Heart left ventricle (tissue), 16 donors: ENCODE data around the gene S100PBP. TPM values are rescaled to one million over a fixed set of nuclear protein-coding genes. Genes with fewer than 3 reads are reported as not detected.

Experiments
- ATAC-seq, 4 donors: fragments of 200-7000 bp; cut with Tn5 transposase; one replicate each; pipeline ENCODE4 v1.9.1; 2020 to 2022; ENCODE audit warnings: moderate library complexity in 4 of 4, mild to moderate bottlenecking in 3 of 4, moderate number of reproducible peaks in 1 of 4
- DNase-seq, 5 donors: peaks; one replicate each; pipeline ENCODE4 v3.0.0-alpha.2; 2020
- H3K27ac ChIP-seq, 12 donors: fragments of 200-600 bp; sonication (generic) in 4 of 12; one replicate each; pipeline versions ENCODE4 v1.5.0 to v1.8.0; 2016 to 2022; ENCODE audit warnings: mild to moderate bottlenecking in 2 of 12
- H3K27me3 ChIP-seq, 9 donors: fragments of 200-600 bp; sonication (generic) in 2 of 9; one replicate each; pipeline versions ENCODE4 v1.5.1 to v1.8.0; 2016 to 2022; ENCODE audit warnings: mild to moderate bottlenecking in 3 of 9
- H3K36me3 ChIP-seq, 9 donors: fragments of 200-600 bp; sonication (generic) in 2 of 9; one replicate each; pipeline versions ENCODE4 v1.5.0 to v1.8.0; 2018 to 2022; ENCODE audit warnings: mild to moderate bottlenecking in 2 of 9
- H3K4me1 ChIP-seq, 12 donors: fragments of 200-600 bp; sonication (generic) in 4 of 12; one replicate each; pipeline versions ENCODE4 v1.5.0 to v1.8.0; 2016 to 2022; ENCODE audit warnings: mild to moderate bottlenecking in 3 of 12
- H3K4me3 ChIP-seq, 12 donors: fragments of 200-600 bp; sonication (generic) in 4 of 12; one replicate each; pipeline versions ENCODE4 v1.5.0 to v1.8.0; 2017 to 2022; ENCODE audit warnings: mild to moderate bottlenecking in 9 of 12, moderate library complexity in 4 of 12
- H3K9me3 ChIP-seq, 12 donors: fragments of 200-600 bp; sonication (generic) in 4 of 12; one replicate each; pipeline versions ENCODE4 v1.5.0 to v1.8.0; 2016 to 2022; ENCODE audit warnings: mild to moderate bottlenecking in 1 of 12
- CTCF ChIP-seq, 12 donors: fragments of 200-600 bp; sonication (generic) in 4 of 12; IDR thresholded peaks; one replicate each; pipeline versions ENCODE4 v1.5.0 to v1.8.0; 2018 to 2022; ENCODE audit warnings: antibody characterized with exemption in 12 of 12, mild to moderate bottlenecking in 5 of 12
- POLR2A ChIP-seq, 2 donors: fragments of 450-650 bp; IDR thresholded peaks; one replicate each; pipeline ENCODE4 v1.6.1; 2017; ENCODE audit warnings: antibody characterized with exemption in 2 of 2, mild to moderate bottlenecking in 2 of 2, moderate library complexity in 2 of 2
- WGBS, 4 donors: extraction: QIAGEN DNeasy Blood & Tissue Kit in 2 of 4; methylation state at CpG; one replicate each; pipeline versions ENCODE4 v1.1.5 to v1.1.7; 2013 to 2018; 5-methylcytosine and 5-hydroxymethylcytosine counted together
- intact Hi-C, 10 donors: fragments of 100-400 bp; cut with DNase I; formaldehyde crosslinking; loops; one replicate each; pipeline versions ENCODE4 v1.11.1 to v1.14.2; 2022
- polyA plus RNA-seq, 2 donors: library from polyadenylated mRNA; stranded (reverse); fragments of 200-250 nt; gene quantifications; one replicate each; pipeline ENCODE4 v1.2.3, GENCODE V29; 2013
- total RNA-seq, 9 donors: library from RNA; depleted of rRNA in 2 of 9; stranded (reverse); fragments of >200 nt in 2 of 9; fragmentation: NEBNext Ultra II Directional in 3 of 9; extraction: Animal tissue kit (Norgen Biotek cat#: 25700) in 3 of 9; gene quantifications; one replicate each; pipeline versions ENCODE4 v1.1.0 to v1.2.4, GENCODE V29; 2016 to 2023
- donor health status: ischemic (EF 13 %, LVEDD 7.1; RV severe dilation, severe dysfunction).
- donor health status: healthy with polysubstance abuse.
- donor health status: DM: no; HTN: yes; CAD: no.
- donor health status: DM: no; HTN: no; CAD: no.
- donor health status: ischemic (EF 25% LVEDD 6.9; RV normal size, moderate dysfunction).
- donor health status: ischemic (EF 25% LVEDD 5.7; RV mildly dilated, moderate dysfunction).
- donor health status: healthy.
- donor health status: DM: yes; HTN: yes; CAD: no.
- donor health status: ischemic (EF 35%, LVEDD 5.7; RV mildly dilated, moderate dysfunction).
- donor health status: nonischemic (EF 11% LVEDD 7.7; RV severe dilation, severe dysfunction).
- donor health status: DM: yes; HTN: yes; CAD: no.
- donor health status: PGD.
- donor health status: ischemic (EF 29% LVEDD 5.4; RV normal size, mild dysfunction).
- donor health status: nonischemic (EF 23%, LVEDD 6.1; RV moderate dilation, normal function).

The S100PBP gene
- total and polyA plus RNA-seq, 11 donors = 5.8 to 21.2 (median 10.7) TPM

- H3K27ac ChIP-seq = no peak overlapping the region
- DNase-seq (no peak), ATAC-seq (no peak)
- peaks cover 0 to 37% (median 20%) of the 10 kb centered on the region in 12 donors for H3K4me1 ChIP-seq
- no peak for TF ChIP-seq CTCF (IDR thresholded peaks at IDR 0.05)
- TF ChIP-seq POLR2A (IDR thresholded peaks at IDR 0.05) = no peak
- no peak overlapping the region for H3K4me3 ChIP-seq
- intact Hi-C loops = loop anchor here in 2 of 10 donors (5.0 to 10.0 kb wide), 2 partner anchors 33 to 156 kb away; partner anchors contain the start of gene SYNC (in 1 of the 2)
- H3K36me3 ChIP-seq = peaks cover 0 to 80% (median 41%) of the 10 kb centered on the region in 9 donors
- no peaks in the 10 kb centered on the region for H3K27me3 ChIP-seq
- no peaks in the 10 kb centered on the region for H3K9me3 ChIP-seq
Observed at GRCh38 chr1:32860566-32860965, 43.1 kb downstream of the S100PBP start.

GRCh38 chr1:32861904-32862695 lies 44.6 kb downstream of the S100PBP start:
- 60 to 72% (median 69%) methylated on average over 3 of the region's 3 CpGs for WGBS, 4 donors
- Histone ChIP-seq H3K9me3 (no peaks in the 10 kb centered on the region), H3K36me3 (peaks cover 0 to 65% (median 25%) of the 10 kb centered on the region in 9 donors), H3K4me1 (peaks cover 0 to 45% (median 25%) of the 10 kb centered on the region in 12 donors), H3K4me3 (no peak overlapping the region), H3K27me3 (no peaks in the 10 kb centered on the region), H3K27ac (peak overlapping the region in 1 of 12 donors; percentile 40)
- ATAC-seq (peak in 1 of 4 donors; percentile 11), DNase-seq (no peak)
- intact Hi-C loops = loop anchor here in 2 of 10 donors (5.0 to 10.0 kb wide), 2 partner anchors 35 to 157 kb away; partner anchors contain the start of gene SYNC (in 1 of the 2)
- TF ChIP-seq CTCF (IDR thresholded peaks at IDR 0.05) (no peak), POLR2A (IDR thresholded peaks at IDR 0.05) (no peak)

DNA sequence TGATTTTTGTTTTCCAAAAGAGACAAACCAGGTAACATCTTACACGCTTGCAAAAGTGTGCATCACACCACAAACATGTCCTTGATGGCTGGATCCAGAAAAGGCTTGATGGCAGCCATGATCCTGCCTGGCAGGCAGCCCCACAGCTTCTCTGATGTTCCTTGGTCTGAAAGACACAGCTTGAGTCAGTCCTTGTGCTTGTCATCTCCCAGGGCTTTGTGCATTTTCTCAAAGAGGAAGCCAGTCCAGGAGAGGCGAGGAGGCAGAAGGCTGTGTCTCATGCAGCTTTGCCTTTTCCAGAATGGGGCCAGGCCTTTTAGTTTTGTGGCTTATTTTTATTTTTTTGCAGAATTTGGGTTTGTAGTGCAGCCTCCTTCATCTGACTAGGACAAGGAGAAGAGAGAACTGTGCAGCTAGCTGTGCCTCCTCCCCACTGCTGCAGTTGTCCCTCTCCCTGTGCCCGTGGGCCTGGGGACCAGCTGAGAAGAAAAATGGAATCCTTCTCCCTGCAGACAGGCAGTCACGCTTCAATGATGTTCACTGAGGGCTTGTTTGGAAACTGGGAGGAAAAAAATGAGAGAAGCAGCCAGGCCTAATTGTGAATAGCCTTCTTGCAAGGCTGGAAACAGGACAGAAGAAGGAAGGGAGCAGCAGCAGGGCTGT lies 45.9 kb downstream of the S100PBP start:
- Histone ChIP-seq H3K36me3 (peaks cover 0 to 52% (median 13%) of the 10 kb centered on the region in 9 donors), H3K27ac (no peak overlapping the region), H3K4me1 (peaks cover 0 to 45% (median 25%) of the 10 kb centered on the region in 12 donors), H3K9me3 (no peaks in the 10 kb centered on the region), H3K27me3 (no peaks in the 10 kb centered on the region), H3K4me3 (no peak overlapping the region)
- ATAC-seq (no peak), DNase-seq (no peak)
- 90 to 97% (median 95%) methylated on average over 4 of the region's 4 CpGs for WGBS, 4 donors
- intact Hi-C loops = loop anchor here in 2 of 10 donors (5.0 to 10.0 kb wide), 2 partner anchors 36 to 159 kb away; partner anchors contain the start of gene SYNC (in 1 of the 2)
- no peak for TF ChIP-seq CTCF (IDR thresholded peaks at IDR 0.05)
- no peak for TF ChIP-seq POLR2A (IDR thresholded peaks at IDR 0.05)

- DNase-seq = no peak
- intact Hi-C loops = loop anchor here in 2 of 10 donors (5.0 to 10.0 kb wide), 2 partner anchors 37 to 159 kb away; partner anchors contain the start of gene SYNC (in 1 of the 2)
- H3K4me3 ChIP-seq = no peak overlapping the region
- H3K4me1 ChIP-seq = peaks cover 0 to 45% (median 25%) of the 10 kb centered on the region in 12 donors
- peaks cover 0 to 48% (median 12%) of the 10 kb centered on the region in 9 donors for H3K36me3 ChIP-seq
- no peaks in the 10 kb centered on the region for H3K9me3 ChIP-seq
- ATAC-seq = no peak
- WGBS, 4 donors = 96 to 100% (median 98%) methylated on average over 1 of the region's 1 CpG
- peak overlapping the region in 2 of 12 donors; percentile 30 to 41 for H3K27ac ChIP-seq
- TF ChIP-seq POLR2A (IDR thresholded peaks at IDR 0.05) = no peak
- no peak for TF ChIP-seq CTCF (IDR thresholded peaks at IDR 0.05)
- H3K27me3 ChIP-seq = no peaks in the 10 kb centered on the region
Observed at GRCh38 chr1:32863881-32864245, 46.4 kb downstream of the S100PBP start.
